MM.1S (cell line): Measurements from ENCODE around the gene FAM153A.
"Not testable (repeated sequence)": the region's sequence is repeated elsewhere in the genome, so short reads cannot be mapped to it uniquely, and the experiment has no call there.

Experiments
- CTCF ChIP-seq: fragments of 300-600 bp; sonication (generic); IDR thresholded peaks from 2 replicates; pipeline ENCODE4 v1.5.1; 2016; ENCODE audit warnings: antibody characterized with exemption, low read length, mixed read lengths
- EZH2 ChIP-seq: fragments of 300-600 bp; sonication (generic); optimal IDR thresholded peaks from 2 replicates; pipeline ENCODE3; 2017; ENCODE audit warnings: low read depth, mild to moderate bottlenecking, antibody characterized with exemption, low read length, mixed read lengths
- EZH2phosphoT487 ChIP-seq: fragments of 300-600 bp; sonication (generic); IDR thresholded peaks from 2 replicates; pipeline ENCODE4 v1.6.1; 2018; ENCODE audit warnings: antibody characterized with exemption, low read length

- TF ChIP-seq CTCF, EZH2, EZH2phosphoT487: not testable (repeated sequence)
Measured at GRCh38 chr5:177801427-177801826, 18.7 kb upstream of the FAM153A start.
